Testis (tissue), 2 donors: Measurements from ENCODE around the gene SUPT3H.

Source experiments
- CTCF ChIP-seq, 3 experiments: fragments of 450-650 bp in 2 of 3; fragments of 200-600 bp in 1 of 3; sonication (generic) in 1 of 3; IDR thresholded peaks; one replicate each; pipeline ENCODE4 v1.5.1; 2016 to 2019; ENCODE audit warnings: antibody characterized with exemption in 3 of 3, mild to moderate bottlenecking in 2 of 3, moderate library complexity in 1 of 3
- POLR2A ChIP-seq: fragments of 450-650 bp; IDR thresholded peaks from one replicate; pipeline ENCODE4 v1.6.1; 2017; ENCODE audit warnings: antibody characterized with exemption, mild to moderate bottlenecking, moderate library complexity

GRCh38 chr6:45072016-45072415, 305.7 kb downstream of the SUPT3H start:
- TF ChIP-seq CTCF (IDR thresholded peaks at IDR 0.05): no peak
- no peak for TF ChIP-seq POLR2A
